SK-N-SH treated with all-trans-retinoic acid at 6 μM for 48 hours (cell line): ENCODE results near the gene NPB.

Source experiments
- ATAC-seq: fragments of 200-7000 bp; cut with Tn5 transposase; 3 replicates; pipeline ENCODE4 v1.9.1; 2020; ENCODE audit warnings: mild to moderate bottlenecking, moderate library complexity
- ARNTL ChIP-seq: fragments of 450-650 bp; formaldehyde crosslinking; IDR thresholded peaks from 2 replicates; pipeline ENCODE4 v1.5.0; 2020; ENCODE audit warnings: low read depth, mild to moderate bottlenecking, moderate library complexity, borderline replicate concordance
- CSDC2 ChIP-seq: fragments of 250-450 bp; sonication (Bioruptor Pico); IDR thresholded peaks from 2 replicates; pipeline ENCODE4 v1.5.0; 2020; ENCODE audit warnings: mild to moderate bottlenecking, moderate library complexity
- ESRRG ChIP-seq: fragments of 250-450 bp; sonication (Bioruptor Pico); IDR thresholded peaks from 2 replicates; pipeline ENCODE4 v1.6.1; 2021; ENCODE audit warnings: mild to moderate bottlenecking
- GLIS3 ChIP-seq: fragments of 250-450 bp; sonication (Bioruptor Pico); IDR thresholded peaks from 2 replicates; pipeline ENCODE4 v1.5.0; 2020; ENCODE audit warnings: mild to moderate bottlenecking, moderate library complexity
- OSR1 ChIP-seq: fragments of 250-450 bp; sonication (Bioruptor Pico); IDR thresholded peaks from 2 replicates; pipeline ENCODE4 v1.8.0; 2022; ENCODE audit warnings: moderate library complexity, mild to moderate bottlenecking, inconsistent platforms
- RARB ChIP-seq: fragments of 250-450 bp; sonication (Bioruptor Pico); IDR thresholded peaks from 2 replicates; pipeline ENCODE4 v1.8.0; 2021; ENCODE audit warnings: mild to moderate bottlenecking, moderate library complexity
- SNAI2 ChIP-seq: fragments of 250-450 bp; sonication (Bioruptor Pico); IDR thresholded peaks from 2 replicates; pipeline ENCODE4 v1.5.0; 2020; ENCODE audit warnings: mild to moderate bottlenecking, moderate library complexity
- TOX ChIP-seq: fragments of 250-450 bp; sonication (Bioruptor Pico); IDR thresholded peaks from 2 replicates; pipeline ENCODE4 v1.8.0; 2021; ENCODE audit warnings: mild to moderate bottlenecking, moderate library complexity, borderline replicate concordance
- ZFP3 ChIP-seq: fragments of 250-450 bp; sonication (Bioruptor Pico); IDR thresholded peaks from 2 replicates; pipeline ENCODE4 v1.5.0; 2020; ENCODE audit warnings: mild to moderate bottlenecking, moderate library complexity
- ZFP30 ChIP-seq: fragments of 450-650 bp; formaldehyde crosslinking; IDR thresholded peaks from 2 replicates; pipeline ENCODE4 v1.5.0; 2022; ENCODE audit warnings: mild to moderate bottlenecking, moderate library complexity
- ZNF565 ChIP-seq: fragments of 450-650 bp; formaldehyde crosslinking; conservative IDR thresholded peaks from 2 replicates; pipeline ENCODE4 v1.5.0; 2020; ENCODE audit warnings: low read depth, mild to moderate bottlenecking, moderate library complexity
- ZNF70 ChIP-seq: fragments of 450-650 bp; formaldehyde crosslinking; IDR thresholded peaks from 2 replicates; pipeline ENCODE4 v1.5.0; 2020; ENCODE audit warnings: mild to moderate bottlenecking, moderate library complexity
- TF ChIP-seq, protein P1 (sequence below): fragments of 250-450 bp; sonication (Bioruptor Pico); IDR thresholded peaks from 2 replicates; pipeline ENCODE4 v1.8.0; 2020; ENCODE audit warnings: mild to moderate bottlenecking, moderate library complexity, borderline replicate concordance
- TF ChIP-seq, protein P2 (sequence below): fragments of 250-450 bp; sonication (Bioruptor Pico); IDR thresholded peaks from 2 replicates; pipeline ENCODE4 v1.5.1; 2021; ENCODE audit warnings: mild to moderate bottlenecking, moderate library complexity
- TF ChIP-seq, protein P3 (sequence below): fragments of 250-450 bp; sonication (Bioruptor Pico); IDR thresholded peaks from 2 replicates; pipeline ENCODE4 v1.5.1; 2020; ENCODE audit warnings: low read depth, mild to moderate bottlenecking, moderate library complexity
- TF ChIP-seq, protein P4 (sequence below): fragments of 250-450 bp; sonication (Bioruptor Pico); IDR thresholded peaks from 2 replicates; pipeline ENCODE4 v1.8.0; 2021; ENCODE audit warnings: low read depth, mild to moderate bottlenecking, moderate library complexity, borderline replicate concordance
- TF ChIP-seq, protein P5 (sequence below): fragments of 250-450 bp; sonication (Bioruptor Pico); IDR thresholded peaks from 2 replicates; pipeline ENCODE4 v1.5.0; 2020; ENCODE audit warnings: mild to moderate bottlenecking, moderate library complexity

NPB gene

DNA sequence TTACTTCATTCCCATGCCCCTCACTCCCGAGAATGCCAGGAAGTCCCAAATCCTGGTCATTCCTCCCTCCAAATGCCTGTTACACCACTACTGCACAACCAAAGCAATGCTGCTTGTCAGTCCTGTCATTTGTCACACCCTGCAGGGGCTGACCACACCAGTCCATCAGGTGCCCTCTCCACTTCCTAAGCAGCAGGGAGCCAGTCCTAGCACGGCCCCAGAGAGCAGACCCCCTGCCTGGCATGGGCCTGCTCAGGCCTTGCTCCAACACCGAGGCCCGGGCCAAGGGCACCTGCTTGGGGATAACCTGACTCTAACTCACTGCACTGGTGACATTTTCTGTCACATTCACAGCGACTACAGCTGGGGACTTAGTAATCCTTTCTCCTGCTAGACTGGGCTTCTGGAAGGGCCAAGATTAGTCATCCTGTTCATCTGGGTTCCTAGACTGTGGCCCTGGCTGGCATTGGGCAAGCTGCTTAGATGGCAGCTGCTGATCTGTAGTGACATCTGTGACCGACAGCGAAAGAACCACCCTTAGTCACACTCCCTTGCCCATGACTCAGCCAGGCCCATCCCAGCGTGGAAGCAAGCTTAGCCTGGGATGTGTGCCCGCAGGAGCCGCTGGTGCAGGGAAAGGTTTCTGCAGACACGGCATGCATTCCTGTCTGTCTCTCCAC, 16.0 kb upstream of the NPB start:
- peak; percentile 42 for ATAC-seq
- no peak for TF ChIP-seq ZNF565 (CRISPR knock-in tag)
- TF ChIP-seq, protein P1, sequence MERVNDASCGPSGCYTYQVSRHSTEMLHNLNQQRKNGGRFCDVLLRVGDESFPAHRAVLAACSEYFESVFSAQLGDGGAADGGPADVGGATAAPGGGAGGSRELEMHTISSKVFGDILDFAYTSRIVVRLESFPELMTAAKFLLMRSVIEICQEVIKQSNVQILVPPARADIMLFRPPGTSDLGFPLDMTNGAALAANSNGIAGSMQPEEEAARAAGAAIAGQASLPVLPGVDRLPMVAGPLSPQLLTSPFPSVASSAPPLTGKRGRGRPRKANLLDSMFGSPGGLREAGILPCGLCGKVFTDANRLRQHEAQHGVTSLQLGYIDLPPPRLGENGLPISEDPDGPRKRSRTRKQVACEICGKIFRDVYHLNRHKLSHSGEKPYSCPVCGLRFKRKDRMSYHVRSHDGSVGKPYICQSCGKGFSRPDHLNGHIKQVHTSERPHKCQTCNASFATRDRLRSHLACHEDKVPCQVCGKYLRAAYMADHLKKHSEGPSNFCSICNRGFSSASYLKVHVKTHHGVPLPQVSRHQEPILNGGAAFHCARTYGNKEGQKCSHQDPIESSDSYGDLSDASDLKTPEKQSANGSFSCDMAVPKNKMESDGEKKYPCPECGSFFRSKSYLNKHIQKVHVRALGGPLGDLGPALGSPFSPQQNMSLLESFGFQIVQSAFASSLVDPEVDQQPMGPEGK (CRISPR knock-in tag): no peak
- TF ChIP-seq ESRRG (CRISPR knock-in tag): no peak
- TF ChIP-seq, protein P2, sequence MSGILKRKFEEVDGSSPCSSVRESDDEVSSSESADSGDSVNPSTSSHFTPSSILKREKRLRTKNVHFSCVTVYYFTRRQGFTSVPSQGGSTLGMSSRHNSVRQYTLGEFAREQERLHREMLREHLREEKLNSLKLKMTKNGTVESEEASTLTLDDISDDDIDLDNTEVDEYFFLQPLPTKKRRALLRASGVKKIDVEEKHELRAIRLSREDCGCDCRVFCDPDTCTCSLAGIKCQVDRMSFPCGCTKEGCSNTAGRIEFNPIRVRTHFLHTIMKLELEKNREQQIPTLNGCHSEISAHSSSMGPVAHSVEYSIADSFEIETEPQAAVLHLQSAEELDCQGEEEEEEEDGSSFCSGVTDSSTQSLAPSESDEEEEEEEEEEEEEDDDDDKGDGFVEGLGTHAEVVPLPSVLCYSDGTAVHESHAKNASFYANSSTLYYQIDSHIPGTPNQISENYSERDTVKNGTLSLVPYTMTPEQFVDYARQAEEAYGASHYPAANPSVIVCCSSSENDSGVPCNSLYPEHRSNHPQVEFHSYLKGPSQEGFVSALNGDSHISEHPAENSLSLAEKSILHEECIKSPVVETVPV (CRISPR knock-in tag): no peak; the same call in 1 of the 2 replicates
- TF ChIP-seq CSDC2 (CRISPR knock-in tag): no peak
- TF ChIP-seq ZFP30 (CRISPR knock-in tag): no peak
- TF ChIP-seq, all 23 proteins: peak for 0

DNA sequence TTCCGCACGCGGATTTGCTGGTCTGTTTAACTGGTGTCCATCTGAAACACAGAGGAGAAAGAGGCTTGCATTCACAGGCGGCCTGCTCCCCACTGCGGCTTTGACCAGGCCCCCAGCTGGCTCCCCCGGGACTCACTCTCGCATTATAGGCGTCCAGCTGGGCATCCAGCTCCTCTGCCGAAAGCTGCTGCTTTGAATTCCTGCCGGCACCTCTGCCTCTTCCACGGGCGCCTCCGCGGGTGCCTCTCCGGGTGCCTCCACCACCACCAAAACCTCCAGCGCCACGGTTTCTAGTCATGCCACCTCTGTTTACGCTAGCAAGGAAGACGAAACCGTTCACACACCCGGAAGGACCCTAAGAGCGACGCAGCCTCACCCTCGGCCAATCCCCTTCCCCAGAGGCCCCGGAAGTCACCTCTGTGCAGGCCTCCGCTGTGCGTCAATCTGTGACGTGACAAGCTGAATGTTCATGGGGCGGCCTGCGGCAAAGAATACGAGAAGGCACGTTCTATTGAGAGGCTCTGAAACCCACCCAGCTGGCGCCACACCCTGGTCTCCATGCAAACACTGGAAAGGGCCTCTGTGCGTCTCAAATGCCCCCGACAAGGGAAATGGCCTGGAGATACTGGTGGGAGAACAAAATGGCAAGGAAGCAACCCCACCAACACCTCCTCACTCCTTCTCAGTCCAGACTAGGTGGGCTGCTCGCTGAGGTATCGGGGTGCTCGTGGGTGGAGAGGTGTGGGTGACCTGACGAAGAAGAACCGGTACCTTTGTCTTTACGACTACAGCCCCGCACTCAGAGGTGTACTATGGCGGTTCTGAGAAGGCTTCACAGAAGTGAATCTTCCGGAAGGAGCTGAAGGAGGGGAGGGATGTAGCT, 13.7 kb upstream of the NPB start:
- TF ChIP-seq ARNTL (no peak), ZFP30 (CRISPR knock-in tag) (no peak), SNAI2 (no peak), CSDC2 (CRISPR knock-in tag) (no peak), OSR1 (no peak)
- TF ChIP-seq, protein P3, sequence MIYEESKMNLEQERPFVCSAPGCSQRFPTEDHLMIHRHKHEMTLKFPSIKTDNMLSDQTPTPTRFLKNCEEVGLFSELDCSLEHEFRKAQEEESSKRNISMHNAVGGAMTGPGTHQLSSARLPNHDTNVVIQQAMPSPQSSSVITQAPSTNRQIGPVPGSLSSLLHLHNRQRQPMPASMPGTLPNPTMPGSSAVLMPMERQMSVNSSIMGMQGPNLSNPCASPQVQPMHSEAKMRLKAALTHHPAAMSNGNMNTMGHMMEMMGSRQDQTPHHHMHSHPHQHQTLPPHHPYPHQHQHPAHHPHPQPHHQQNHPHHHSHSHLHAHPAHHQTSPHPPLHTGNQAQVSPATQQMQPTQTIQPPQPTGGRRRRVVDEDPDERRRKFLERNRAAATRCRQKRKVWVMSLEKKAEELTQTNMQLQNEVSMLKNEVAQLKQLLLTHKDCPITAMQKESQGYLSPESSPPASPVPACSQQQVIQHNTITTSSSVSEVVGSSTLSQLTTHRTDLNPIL (CRISPR knock-in tag): no peak
- TF ChIP-seq, protein P4, sequence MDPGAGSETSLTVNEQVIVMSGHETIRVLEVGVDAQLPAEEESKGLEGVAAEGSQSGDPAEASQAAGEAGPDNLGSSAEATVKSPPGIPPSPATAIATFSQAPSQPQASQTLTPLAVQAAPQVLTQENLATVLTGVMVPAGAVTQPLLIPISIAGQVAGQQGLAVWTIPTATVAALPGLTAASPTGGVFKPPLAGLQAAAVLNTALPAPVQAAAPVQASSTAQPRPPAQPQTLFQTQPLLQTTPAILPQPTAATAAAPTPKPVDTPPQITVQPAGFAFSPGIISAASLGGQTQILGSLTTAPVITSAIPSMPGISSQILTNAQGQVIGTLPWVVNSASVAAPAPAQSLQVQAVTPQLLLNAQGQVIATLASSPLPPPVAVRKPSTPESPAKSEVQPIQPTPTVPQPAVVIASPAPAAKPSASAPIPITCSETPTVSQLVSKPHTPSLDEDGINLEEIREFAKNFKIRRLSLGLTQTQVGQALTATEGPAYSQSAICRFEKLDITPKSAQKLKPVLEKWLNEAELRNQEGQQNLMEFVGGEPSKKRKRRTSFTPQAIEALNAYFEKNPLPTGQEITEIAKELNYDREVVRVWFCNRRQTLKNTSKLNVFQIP (CRISPR knock-in tag): no peak
- TF ChIP-seq, protein P5, sequence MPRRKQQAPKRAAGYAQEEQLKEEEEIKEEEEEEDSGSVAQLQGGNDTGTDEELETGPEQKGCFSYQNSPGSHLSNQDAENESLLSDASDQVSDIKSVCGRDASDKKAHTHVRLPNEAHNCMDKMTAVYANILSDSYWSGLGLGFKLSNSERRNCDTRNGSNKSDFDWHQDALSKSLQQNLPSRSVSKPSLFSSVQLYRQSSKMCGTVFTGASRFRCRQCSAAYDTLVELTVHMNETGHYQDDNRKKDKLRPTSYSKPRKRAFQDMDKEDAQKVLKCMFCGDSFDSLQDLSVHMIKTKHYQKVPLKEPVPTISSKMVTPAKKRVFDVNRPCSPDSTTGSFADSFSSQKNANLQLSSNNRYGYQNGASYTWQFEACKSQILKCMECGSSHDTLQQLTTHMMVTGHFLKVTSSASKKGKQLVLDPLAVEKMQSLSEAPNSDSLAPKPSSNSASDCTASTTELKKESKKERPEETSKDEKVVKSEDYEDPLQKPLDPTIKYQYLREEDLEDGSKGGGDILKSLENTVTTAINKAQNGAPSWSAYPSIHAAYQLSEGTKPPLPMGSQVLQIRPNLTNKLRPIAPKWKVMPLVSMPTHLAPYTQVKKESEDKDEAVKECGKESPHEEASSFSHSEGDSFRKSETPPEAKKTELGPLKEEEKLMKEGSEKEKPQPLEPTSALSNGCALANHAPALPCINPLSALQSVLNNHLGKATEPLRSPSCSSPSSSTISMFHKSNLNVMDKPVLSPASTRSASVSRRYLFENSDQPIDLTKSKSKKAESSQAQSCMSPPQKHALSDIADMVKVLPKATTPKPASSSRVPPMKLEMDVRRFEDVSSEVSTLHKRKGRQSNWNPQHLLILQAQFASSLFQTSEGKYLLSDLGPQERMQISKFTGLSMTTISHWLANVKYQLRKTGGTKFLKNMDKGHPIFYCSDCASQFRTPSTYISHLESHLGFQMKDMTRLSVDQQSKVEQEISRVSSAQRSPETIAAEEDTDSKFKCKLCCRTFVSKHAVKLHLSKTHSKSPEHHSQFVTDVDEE (CRISPR knock-in tag): no peak
- no peak for ATAC-seq

DNA sequence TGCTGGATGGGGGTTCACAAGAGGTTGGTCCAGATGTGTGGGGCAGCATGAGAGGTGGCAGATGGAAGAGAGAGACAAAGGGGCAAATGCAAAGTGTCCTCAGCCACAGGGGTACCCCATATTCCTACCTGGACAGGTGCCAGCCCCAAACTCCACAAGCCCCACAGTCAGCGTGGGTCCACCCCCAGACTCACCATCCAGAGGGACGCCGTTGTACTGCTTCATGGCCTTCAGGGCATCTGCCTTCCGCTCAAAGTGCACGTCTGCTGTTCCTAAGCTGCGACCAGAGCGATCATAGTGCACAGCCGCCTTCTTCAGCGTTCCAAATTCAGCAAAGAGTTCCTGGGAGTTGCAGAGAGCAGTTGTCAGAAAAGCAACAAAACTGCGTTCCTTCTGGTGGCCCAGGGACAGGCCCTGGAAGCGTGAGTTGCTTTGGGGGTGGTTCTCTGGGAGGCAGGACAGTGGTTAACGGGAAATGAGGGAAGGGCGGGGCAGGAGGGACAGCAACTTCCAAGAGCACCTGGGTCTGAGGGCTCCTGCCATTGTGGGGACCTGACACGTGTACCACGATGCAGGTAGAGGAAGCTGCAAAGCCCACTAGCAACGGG, 12.9 kb upstream of the NPB start:
- ATAC-seq: no peak
- TF ChIP-seq ZFP30 (CRISPR knock-in tag) (no peak), GLIS3 (no peak), ZFP3 (no peak), RARB (CRISPR knock-in tag) (no peak), ZNF565 (CRISPR knock-in tag) (no peak), SNAI2 (no peak), ESRRG (CRISPR knock-in tag) (no peak), ARNTL (no peak), ZNF70 (no peak), TOX (no peak)
- TF ChIP-seq, protein P2 (CRISPR knock-in tag): no peak
- TF ChIP-seq, protein P1 (CRISPR knock-in tag): no peak
- TF ChIP-seq, protein P5 (CRISPR knock-in tag): no peak
